WTC11 (cell line): Measurements from ENCODE around the gene SCD5. TPM values are rescaled to one million over a fixed set of nuclear protein-coding genes. Genes with fewer than 3 reads are reported as not detected.

Experiments
- ATAC-seq: fragments of 200-7000 bp; cut with Tn5 transposase; 2 replicates; pipeline ENCODE4 v1.10.0; 2021; ENCODE audit warnings: mild to moderate bottlenecking, moderate library complexity
- CTCF ChIA-PET: fragments of 300-600 bp; sonication (Branson Sonifier 250); formaldehyde crosslinking; loops from one replicate; lab custom pipeline; 2021; ENCODE audit warnings: antibody characterized with exemption; lab: Charles Lee
- POLR2A ChIA-PET: fragments of 350-600 bp; sonication (Branson Sonifier 250); formaldehyde crosslinking; loops from one replicate; lab custom pipeline; 2021; ENCODE audit warnings: antibody characterized with exemption; lab: Charles Lee
- DNase-seq: peaks from one replicate; pipeline ENCODE4 v3.0.0; 2021; ENCODE audit warnings: low spot score
- H3K27ac Mint-ChIP-seq: 2 replicates; pipeline ENCODE4 v1.8.0; 2021; ENCODE audit warnings: mixed read lengths
- H3K27me3 Mint-ChIP-seq: 2 replicates; pipeline ENCODE4 v1.8.0; 2021; ENCODE audit warnings: low read depth, mild to moderate bottlenecking, moderate library complexity, mixed read lengths
- H3K36me3 Mint-ChIP-seq: 2 replicates; pipeline ENCODE4 v1.8.0; 2021; ENCODE audit warnings: mixed read lengths
- H3K4me1 Mint-ChIP-seq: 2 replicates; pipeline ENCODE4 v1.8.0; 2022; ENCODE audit warnings: mixed read lengths
- H3K4me3 Mint-ChIP-seq: 2 replicates; pipeline ENCODE4 v1.8.0; 2021; ENCODE audit warnings: mild to moderate bottlenecking, moderate library complexity, mixed read lengths
- H3K9me3 Mint-ChIP-seq: 2 replicates; pipeline ENCODE4 v1.8.0; 2021; ENCODE audit warnings: mixed read lengths
- AR ChIP-seq: fragments of 250-450 bp; sonication (Bioruptor Pico); IDR thresholded peaks from 2 replicates; pipeline ENCODE4 v1.9.0; 2021; ENCODE audit warnings: mild to moderate bottlenecking
- E2F1 ChIP-seq: sonication (generic); formaldehyde crosslinking; IDR thresholded peaks from 2 replicates; pipeline ENCODE4 v1.8.0; 2022; ENCODE audit warnings: mild to moderate bottlenecking, missing genetic modification reagents
- ESRRA ChIP-seq: sonication (generic); formaldehyde crosslinking; IDR thresholded peaks from 2 replicates; pipeline ENCODE4 v1.8.1; 2022; ENCODE audit warnings: mild to moderate bottlenecking, missing genetic modification reagents, borderline replicate concordance
- GABPB1 ChIP-seq: sonication (generic); formaldehyde crosslinking; IDR thresholded peaks from 2 replicates; pipeline ENCODE4 v1.8.1; 2023; ENCODE audit warnings: mild to moderate bottlenecking, missing genetic modification reagents
- GTF2I ChIP-seq: fragments of 250-450 bp; sonication (Bioruptor Pico); conservative IDR thresholded peaks from 2 replicates; pipeline ENCODE4 v1.4.0; 2021; ENCODE audit warnings: mild to moderate bottlenecking
- NFATC4 ChIP-seq: fragments of 250-450 bp; sonication (Bioruptor Pico); IDR thresholded peaks from 2 replicates; pipeline ENCODE4 v1.9.0; 2021; ENCODE audit warnings: mild to moderate bottlenecking
- NFE2L1 ChIP-seq: sonication (generic); formaldehyde crosslinking; IDR thresholded peaks from 2 replicates; pipeline ENCODE4 v1.8.1; 2023; ENCODE audit warnings: missing genetic modification reagents
- PRRX2 ChIP-seq: fragments of 250-450 bp; sonication (Bioruptor Pico); IDR thresholded peaks from 2 replicates; pipeline ENCODE4 v1.8.0; 2021; ENCODE audit warnings: mild to moderate bottlenecking
- TCF7 ChIP-seq: sonication (generic); formaldehyde crosslinking; IDR thresholded peaks from 2 replicates; pipeline ENCODE4 v1.8.0; 2022; ENCODE audit warnings: mild to moderate bottlenecking, low read depth, missing genetic modification reagents, moderate library complexity
- USF1 ChIP-seq: sonication (generic); formaldehyde crosslinking; IDR thresholded peaks from 2 replicates; pipeline ENCODE4 v1.8.0; 2022; ENCODE audit warnings: mild to moderate bottlenecking, missing genetic modification reagents
- ZBTB21 ChIP-seq: sonication (generic); formaldehyde crosslinking; IDR thresholded peaks from 2 replicates; pipeline ENCODE4 v1.8.1; 2023; ENCODE audit warnings: mild to moderate bottlenecking, missing genetic modification reagents, borderline replicate concordance
- total RNA-seq: library from RNA; stranded (reverse); gene quantifications from 3 replicates; pipeline ENCODE4 v1.2.3, GENCODE V29; 2021
- TF ChIP-seq, protein P1 (sequence below): fragments of 250-450 bp; sonication (Bioruptor Pico); IDR thresholded peaks from 2 replicates; pipeline ENCODE4 v2.1.2; 2022; ENCODE audit warnings: mild to moderate bottlenecking, moderate library complexity
- TF ChIP-seq, protein P2 (sequence below): sonication (generic); formaldehyde crosslinking; IDR thresholded peaks from 2 replicates; pipeline ENCODE4 v1.8.0; 2022; ENCODE audit warnings: mild to moderate bottlenecking, missing genetic modification reagents
- TF ChIP-seq, protein P3 (sequence below): sonication (generic); formaldehyde crosslinking; IDR thresholded peaks from 2 replicates; pipeline ENCODE4 v1.8.0; 2022; ENCODE audit warnings: mild to moderate bottlenecking, missing genetic modification reagents
- TF ChIP-seq, protein P4 (sequence below): sonication (generic); formaldehyde crosslinking; IDR thresholded peaks from 2 replicates; pipeline ENCODE4 v1.8.0; 2023; ENCODE audit warnings: mild to moderate bottlenecking, missing genetic modification reagents
- TF ChIP-seq, protein P5 (sequence below): fragments of 250-450 bp; sonication (Bioruptor Pico); IDR thresholded peaks from 2 replicates; pipeline ENCODE4 v1.9.0; 2021; ENCODE audit warnings: mild to moderate bottlenecking
- TF ChIP-seq, protein P6 (sequence below): sonication (generic); formaldehyde crosslinking; IDR thresholded peaks from 2 replicates; pipeline ENCODE4 v1.8.1; 2023; ENCODE audit warnings: mild to moderate bottlenecking, missing genetic modification reagents, borderline replicate concordance

Gene SCD5
- total RNA-seq, 1 experiment from 2014 or later, result 6.3 TPM

DNA sequence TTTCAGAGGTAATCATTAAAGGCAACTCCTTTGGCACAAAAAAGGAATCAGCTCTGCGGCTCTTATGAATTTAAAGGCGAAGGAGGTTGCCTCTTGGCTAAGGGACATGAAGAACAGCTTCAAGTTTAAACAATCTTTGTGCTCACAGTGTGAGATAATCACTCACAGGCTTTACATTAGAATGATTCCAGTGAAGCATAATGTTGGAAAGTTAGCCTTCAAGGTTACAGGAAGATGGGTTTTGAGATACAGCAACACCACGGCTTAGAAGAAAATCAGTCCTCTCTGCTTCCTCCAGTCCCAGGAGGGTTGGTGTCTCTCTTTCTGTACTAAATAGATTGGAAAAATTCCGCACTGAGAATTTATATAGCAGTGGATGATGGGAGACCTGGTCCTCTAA is 11.6 kb upstream of the SCD5 start (continued):
- TF ChIP-seq, protein P1, sequence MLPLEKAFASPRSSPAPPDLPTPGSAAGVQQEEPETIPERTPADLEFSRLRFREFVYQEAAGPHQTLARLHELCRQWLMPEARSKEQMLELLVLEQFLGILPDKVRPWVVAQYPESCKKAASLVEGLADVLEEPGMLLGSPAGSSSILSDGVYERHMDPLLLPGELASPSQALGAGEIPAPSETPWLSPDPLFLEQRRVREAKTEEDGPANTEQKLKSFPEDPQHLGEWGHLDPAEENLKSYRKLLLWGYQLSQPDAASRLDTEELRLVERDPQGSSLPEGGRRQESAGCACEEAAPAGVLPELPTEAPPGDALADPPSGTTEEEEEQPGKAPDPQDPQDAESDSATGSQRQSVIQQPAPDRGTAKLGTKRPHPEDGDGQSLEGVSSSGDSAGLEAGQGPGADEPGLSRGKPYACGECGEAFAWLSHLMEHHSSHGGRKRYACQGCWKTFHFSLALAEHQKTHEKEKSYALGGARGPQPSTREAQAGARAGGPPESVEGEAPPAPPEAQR (CRISPR knock-in tag), result no peak
- TF ChIP-seq PRRX2 (CRISPR knock-in tag) (no peak), E2F1 (CRISPR knock-in tag) (no peak), ESRRA (no peak), NFATC4 (CRISPR knock-in tag) (no peak), NFE2L1 (CRISPR knock-in tag) (no peak), AR (CRISPR knock-in tag) (no peak), GTF2I (CRISPR knock-in tag) (no peak), ZBTB21 (CRISPR knock-in tag) (no peak), TCF7 (no peak), GABPB1 (CRISPR knock-in tag) (no peak)
- TF ChIP-seq, protein P2, sequence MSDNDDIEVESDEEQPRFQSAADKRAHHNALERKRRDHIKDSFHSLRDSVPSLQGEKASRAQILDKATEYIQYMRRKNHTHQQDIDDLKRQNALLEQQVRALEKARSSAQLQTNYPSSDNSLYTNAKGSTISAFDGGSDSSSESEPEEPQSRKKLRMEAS (CRISPR knock-in tag), result no peak
- TF ChIP-seq, protein P3, sequence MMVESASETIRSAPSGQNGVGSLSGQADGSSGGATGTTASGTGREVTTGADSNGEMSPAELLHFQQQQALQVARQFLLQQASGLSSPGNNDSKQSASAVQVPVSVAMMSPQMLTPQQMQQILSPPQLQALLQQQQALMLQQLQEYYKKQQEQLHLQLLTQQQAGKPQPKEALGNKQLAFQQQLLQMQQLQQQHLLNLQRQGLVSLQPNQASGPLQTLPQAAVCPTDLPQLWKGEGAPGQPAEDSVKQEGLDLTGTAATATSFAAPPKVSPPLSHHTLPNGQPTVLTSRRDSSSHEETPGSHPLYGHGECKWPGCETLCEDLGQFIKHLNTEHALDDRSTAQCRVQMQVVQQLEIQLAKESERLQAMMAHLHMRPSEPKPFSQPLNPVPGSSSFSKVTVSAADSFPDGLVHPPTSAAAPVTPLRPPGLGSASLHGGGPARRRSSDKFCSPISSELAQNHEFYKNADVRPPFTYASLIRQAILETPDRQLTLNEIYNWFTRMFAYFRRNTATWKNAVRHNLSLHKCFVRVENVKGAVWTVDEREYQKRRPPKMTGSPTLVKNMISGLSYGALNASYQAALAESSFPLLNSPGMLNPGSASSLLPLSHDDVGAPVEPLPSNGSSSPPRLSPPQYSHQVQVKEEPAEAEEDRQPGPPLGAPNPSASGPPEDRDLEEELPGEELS (CRISPR knock-in tag), result no peak
- TF ChIP-seq, protein P4, sequence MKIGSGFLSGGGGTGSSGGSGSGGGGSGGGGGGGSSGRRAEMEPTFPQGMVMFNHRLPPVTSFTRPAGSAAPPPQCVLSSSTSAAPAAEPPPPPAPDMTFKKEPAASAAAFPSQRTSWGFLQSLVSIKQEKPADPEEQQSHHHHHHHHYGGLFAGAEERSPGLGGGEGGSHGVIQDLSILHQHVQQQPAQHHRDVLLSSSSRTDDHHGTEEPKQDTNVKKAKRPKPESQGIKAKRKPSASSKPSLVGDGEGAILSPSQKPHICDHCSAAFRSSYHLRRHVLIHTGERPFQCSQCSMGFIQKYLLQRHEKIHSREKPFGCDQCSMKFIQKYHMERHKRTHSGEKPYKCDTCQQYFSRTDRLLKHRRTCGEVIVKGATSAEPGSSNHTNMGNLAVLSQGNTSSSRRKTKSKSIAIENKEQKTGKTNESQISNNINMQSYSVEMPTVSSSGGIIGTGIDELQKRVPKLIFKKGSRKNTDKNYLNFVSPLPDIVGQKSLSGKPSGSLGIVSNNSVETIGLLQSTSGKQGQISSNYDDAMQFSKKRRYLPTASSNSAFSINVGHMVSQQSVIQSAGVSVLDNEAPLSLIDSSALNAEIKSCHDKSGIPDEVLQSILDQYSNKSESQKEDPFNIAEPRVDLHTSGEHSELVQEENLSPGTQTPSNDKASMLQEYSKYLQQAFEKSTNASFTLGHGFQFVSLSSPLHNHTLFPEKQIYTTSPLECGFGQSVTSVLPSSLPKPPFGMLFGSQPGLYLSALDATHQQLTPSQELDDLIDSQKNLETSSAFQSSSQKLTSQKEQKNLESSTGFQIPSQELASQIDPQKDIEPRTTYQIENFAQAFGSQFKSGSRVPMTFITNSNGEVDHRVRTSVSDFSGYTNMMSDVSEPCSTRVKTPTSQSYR (CRISPR knock-in tag), result no peak

DNA sequence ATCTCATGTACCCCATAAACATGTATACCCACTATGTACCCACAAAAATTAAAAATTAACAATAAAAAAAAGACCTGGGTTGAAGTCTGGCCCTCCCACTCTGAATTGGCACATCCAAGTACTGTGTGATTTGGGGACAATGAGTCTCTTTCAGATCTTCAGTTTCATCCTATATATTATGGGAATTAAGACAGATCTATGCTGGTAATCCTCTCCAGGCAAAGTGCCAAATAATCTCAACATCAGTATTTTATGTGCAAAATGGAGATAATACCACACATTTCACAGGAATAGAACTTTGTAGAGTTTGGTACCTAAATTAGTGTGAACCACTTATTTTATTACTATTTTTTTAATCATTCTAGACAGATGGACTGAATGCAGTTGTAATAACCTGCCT is 11.0 kb upstream of the SCD5 start:
- ChIA-PET POLR2A (no interaction called here), CTCF (no interaction called here)
- DNase-seq, result no peak
- Mint-ChIP-seq H3K27me3 (peaks cover 59% of the 10 kb centered on the region), H3K36me3 (no peaks in the 10 kb centered on the region), H3K27ac (no peak overlapping the region), H3K9me3 (peaks cover 4% of the 10 kb centered on the region), H3K4me3 (no peak overlapping the region), H3K4me1 (peaks cover 18% of the 10 kb centered on the region)
- ATAC-seq, result no peak
- TF ChIP-seq, protein P4 (CRISPR knock-in tag), result no peak
- TF ChIP-seq, protein P5, sequence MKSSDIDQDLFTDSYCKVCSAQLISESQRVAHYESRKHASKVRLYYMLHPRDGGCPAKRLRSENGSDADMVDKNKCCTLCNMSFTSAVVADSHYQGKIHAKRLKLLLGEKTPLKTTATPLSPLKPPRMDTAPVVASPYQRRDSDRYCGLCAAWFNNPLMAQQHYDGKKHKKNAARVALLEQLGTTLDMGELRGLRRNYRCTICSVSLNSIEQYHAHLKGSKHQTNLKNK (CRISPR knock-in tag), result no peak
- TF ChIP-seq, protein P6, sequence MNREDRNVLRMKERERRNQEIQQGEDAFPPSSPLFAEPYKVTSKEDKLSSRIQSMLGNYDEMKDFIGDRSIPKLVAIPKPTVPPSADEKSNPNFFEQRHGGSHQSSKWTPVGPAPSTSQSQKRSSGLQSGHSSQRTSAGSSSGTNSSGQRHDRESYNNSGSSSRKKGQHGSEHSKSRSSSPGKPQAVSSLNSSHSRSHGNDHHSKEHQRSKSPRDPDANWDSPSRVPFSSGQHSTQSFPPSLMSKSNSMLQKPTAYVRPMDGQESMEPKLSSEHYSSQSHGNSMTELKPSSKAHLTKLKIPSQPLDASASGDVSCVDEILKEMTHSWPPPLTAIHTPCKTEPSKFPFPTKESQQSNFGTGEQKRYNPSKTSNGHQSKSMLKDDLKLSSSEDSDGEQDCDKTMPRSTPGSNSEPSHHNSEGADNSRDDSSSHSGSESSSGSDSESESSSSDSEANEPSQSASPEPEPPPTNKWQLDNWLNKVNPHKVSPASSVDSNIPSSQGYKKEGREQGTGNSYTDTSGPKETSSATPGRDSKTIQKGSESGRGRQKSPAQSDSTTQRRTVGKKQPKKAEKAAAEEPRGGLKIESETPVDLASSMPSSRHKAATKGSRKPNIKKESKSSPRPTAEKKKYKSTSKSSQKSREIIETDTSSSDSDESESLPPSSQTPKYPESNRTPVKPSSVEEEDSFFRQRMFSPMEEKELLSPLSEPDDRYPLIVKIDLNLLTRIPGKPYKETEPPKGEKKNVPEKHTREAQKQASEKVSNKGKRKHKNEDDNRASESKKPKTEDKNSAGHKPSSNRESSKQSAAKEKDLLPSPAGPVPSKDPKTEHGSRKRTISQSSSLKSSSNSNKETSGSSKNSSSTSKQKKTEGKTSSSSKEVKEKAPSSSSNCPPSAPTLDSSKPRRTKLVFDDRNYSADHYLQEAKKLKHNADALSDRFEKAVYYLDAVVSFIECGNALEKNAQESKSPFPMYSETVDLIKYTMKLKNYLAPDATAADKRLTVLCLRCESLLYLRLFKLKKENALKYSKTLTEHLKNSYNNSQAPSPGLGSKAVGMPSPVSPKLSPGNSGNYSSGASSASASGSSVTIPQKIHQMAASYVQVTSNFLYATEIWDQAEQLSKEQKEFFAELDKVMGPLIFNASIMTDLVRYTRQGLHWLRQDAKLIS (CRISPR knock-in tag), result no peak
- no peak for TF ChIP-seq USF1 (CRISPR knock-in tag)
